Skin epidermis (tissue), 12 donors: ENCODE data around the gene MCOLN1.

Source experiments
- H3K27ac ChIP-seq, 21 experiments: fragments of 200-600 bp; sonication (generic) in 11 of 21; one replicate each; pipeline ENCODE4 v1.5.0; 2020; ENCODE audit warnings: mild to moderate bottlenecking in 3 of 21, inconsistent platforms in 2 of 21, moderate library complexity in 2 of 21
- H3K4me3 ChIP-seq, 7 experiments: fragments of 200-600 bp; sonication (generic) in 2 of 7; one replicate each; pipeline ENCODE4 v1.5.0; 2020; ENCODE audit warnings: inconsistent platforms in 2 of 7, mild to moderate bottlenecking in 2 of 7, moderate library complexity in 1 of 7

The MCOLN1 gene

GRCh38 chr19:7497292-7497691 lies 25.1 kb upstream of the MCOLN1 start:
- H3K27ac ChIP-seq = no peak overlapping the region
- H3K4me3 ChIP-seq = no peak overlapping the region

GRCh38 chr19:7500811-7501450 lies 21.5 kb upstream of the MCOLN1 start:
- H3K27ac ChIP-seq = no peak overlapping the region
- H3K4me3 ChIP-seq = peak overlapping the region; percentile 20 to 42 (median 29)

- Histone ChIP-seq H3K27ac (no peak overlapping the region), H3K4me3 (no peak overlapping the region)
These were observed 19.9 kb upstream of the MCOLN1 start for GRCh38 chr19:7502552-7502951.

DNA sequence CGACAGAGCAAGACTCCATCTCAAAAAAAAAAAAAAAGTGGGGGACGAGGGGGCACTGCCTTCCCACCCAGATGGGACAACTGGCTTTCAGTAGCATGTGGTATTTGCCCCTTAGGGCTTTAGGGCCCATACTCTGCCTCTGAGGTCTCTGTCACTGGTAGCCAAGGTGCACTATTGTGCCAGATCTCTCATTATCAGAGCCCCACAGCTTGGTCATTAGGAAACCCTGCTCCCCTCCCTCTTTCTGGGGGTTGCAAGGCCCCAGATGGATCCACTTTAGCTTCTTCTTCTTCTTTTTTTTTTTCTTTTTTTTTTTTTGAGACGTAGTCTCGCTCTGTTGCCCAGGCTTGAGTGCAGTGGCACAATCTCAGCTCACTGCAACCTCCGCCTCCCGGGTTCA lies 17.7 kb upstream of the MCOLN1 start:
- H3K4me3 ChIP-seq = no peak overlapping the region
- H3K27ac ChIP-seq = no peak overlapping the region

GRCh38 chr19:7505288-7505681 lies 17.1 kb upstream of the MCOLN1 start:
- Histone ChIP-seq H3K4me3 (no peak overlapping the region), H3K27ac (no peak overlapping the region)

DNA sequence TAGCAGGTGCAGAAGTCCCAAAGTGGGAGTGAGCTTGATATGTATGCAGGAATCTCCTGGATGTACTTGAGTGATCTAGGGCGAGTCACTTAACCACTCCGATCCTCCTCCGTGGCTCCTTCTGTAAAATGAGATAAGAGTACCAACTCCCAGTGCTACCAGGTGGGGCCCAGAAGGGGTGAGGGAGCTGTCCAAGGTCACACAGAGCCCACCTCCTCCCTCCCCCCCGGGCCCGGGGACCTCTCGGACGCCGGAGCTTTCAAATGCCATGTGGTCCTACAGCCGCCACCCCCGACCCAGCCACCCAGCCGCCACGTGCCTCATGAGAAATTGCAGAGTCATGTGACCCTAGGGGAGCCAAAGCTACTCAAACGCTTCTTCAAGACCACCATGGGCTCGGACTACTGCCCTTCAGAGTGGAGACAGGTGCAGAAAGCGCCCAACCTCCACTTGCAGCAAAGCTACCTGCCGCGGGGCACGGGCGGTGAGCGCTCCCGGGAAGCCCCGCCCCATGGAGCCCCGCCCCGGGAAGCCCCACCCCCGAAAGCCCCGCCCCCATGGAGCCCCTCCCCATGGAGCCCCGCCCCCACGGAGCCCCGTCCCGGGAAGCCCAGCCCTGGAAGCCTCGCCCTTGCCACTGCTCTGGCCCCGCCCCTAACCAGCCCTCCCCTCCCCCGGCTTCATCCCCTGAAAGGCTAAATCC lies 16.6 kb upstream of the MCOLN1 start:
- Histone ChIP-seq H3K4me3 (no peak overlapping the region), H3K27ac (no peak overlapping the region)

GRCh38 chr19:7506385-7507328 lies 15.8 kb upstream of the MCOLN1 start:
- Histone ChIP-seq H3K27ac (no peak overlapping the region), H3K4me3 (no peak overlapping the region)

DNA sequence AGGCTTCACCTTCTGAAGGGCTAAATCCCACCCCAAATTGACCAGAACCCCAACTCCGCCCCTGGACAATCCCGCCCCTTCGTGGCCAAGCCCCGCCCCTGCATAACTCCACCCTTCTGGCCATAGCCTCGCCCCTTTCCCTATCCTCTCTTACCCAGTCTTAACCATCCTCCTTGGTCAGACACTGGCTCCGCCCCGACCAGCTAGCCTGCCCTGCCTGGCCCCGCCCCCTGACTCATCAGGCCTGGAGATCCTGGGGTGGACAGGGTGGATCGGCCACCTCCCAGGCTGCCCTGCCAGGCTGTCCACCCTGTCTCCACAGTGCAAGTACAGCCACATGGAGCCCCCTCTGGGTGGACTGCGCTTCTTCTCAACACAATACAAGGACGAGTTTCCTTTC lies 14.5 kb upstream of the MCOLN1 start:
- H3K27ac ChIP-seq = no peak overlapping the region

GRCh38 chr19:7509625-7510024 lies 12.8 kb upstream of the MCOLN1 start:
- H3K27ac ChIP-seq = no peak overlapping the region
- H3K4me3 ChIP-seq = no peak overlapping the region

More for the DNA sequence above, 14.5 kb upstream of the MCOLN1 start:
- H3K4me3 ChIP-seq = no peak overlapping the region

DNA sequence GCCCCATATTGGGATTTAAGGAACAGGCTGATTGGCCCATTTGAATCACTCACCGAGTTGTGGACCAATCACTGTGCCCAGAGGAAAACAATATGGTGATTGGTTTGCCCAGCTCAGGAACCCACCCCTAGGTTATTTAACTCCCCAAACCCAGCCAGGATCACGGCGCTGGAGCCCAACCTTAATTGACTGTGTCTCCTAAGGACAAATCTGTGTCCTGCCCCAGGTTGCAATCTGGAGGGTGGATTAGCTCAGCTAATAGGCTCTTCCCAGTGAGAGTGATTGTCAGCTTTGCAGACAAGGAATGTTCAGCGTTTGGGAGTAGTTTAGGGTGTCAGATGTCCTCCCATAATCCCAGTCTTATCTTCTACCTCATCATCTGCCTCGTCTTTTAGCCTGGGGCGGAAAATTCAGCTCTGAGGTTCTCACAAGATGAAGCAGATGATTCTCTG lies 10.0 kb upstream of the MCOLN1 start:
- Histone ChIP-seq H3K4me3 (no peak overlapping the region), H3K27ac (no peak overlapping the region)

DNA sequence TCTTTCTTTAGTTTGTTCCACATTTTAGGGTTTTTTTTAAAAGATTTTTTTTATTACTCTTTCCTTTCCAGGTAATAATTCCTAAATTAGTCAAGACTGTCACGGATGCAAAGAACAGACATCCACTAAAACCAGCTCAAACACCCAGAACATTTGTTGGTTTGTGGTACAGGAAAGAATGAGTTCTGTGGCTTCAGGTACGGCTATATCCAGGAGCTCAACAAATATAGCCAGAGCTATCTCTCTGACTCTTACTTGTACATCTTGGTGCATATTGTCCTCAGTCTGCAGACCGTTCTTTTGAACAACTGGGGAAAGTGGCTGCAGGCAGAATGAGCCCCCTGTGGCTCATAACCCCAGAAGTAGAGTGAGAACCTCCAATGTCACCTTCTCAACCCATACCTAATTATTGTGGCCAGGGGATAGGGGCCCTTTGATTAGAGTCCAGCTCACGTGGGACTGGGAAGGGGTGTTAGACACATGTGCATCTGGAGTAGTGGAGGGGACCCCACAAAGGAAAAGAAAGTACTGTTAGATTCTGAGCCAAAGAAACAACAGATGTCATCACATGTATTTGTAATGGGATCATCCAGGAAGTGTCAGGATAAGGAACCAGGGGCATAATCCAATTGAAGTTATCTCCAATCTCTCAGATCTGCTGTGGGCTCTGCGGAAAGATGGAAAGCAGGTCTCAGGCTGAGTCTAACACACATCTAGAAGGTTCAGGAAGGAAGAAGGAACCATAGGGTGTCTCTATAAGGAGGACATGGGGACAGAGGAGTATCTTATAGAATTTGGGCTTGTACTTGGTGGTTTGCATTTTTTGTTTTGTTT lies 8.4 kb upstream of the MCOLN1 start:
- Histone ChIP-seq H3K27ac (no peak overlapping the region), H3K4me3 (no peak overlapping the region)

DNA sequence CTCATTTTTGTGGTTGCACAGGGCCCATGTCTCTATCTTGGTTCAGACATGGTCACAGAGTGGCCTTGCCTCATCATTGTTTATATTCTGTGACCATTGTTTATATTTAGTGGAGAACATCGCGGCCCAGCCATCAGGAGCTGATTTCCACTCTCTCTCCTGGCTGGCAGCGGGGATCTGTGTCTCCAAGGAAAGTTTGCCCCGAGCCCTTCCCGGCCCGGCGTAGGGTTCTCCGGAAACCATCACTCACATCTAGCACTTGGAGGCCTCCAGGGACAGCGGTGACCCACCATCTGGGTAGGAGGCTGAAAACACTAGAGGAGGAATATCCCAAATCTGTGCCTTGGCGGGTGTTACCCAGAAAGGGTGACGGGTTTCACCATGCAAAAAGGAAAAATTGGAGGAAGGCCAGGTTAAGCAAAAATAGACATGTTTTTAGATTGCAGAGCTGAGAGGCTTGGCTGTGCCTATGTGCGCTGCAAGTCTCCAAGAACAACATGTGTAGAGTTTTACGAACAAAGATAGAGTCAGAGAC lies 7.2 kb upstream of the MCOLN1 start:
- Histone ChIP-seq H3K4me3 (peak overlapping the region in 3 of 7 experiments; percentile 21 to 61 (median 55)), H3K27ac (peak overlapping the region in 20 of 21 experiments; percentile 53 to 89 (median 77))

DNA sequence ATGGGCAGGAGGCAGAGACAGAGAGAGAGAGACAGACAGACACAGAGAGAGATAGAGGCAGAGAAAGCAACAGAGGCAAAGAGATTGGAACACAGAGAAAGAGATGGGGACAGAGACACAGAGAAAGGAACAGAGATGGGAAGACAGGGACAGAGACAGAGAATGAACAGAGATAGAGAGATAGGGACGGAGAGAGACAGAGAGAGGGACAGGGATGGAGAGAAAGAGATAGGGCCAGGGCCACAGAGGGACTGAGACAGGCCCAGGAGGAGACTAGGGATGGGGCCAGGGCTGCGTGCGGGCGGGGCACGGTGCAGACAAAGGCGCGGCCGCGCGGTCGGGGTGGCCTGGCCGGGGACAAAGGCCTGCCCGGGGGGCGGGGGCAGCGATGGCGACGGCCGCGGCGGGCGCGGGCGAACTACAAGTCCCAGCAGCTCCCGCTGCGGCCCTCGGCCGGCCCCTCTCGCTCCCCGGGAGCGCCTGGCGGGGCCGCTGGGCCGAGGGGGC lies 6.7 kb upstream of the MCOLN1 start, which contains the start of gene ZNF358:
TSS of gene ZNF358 (plus strand) at position 459 of the 507 bp plus-strand sequence. CDS start 3,140 bp downstream, outside the sequence.
- peak within 1 kb of the TSS; percentile 56 to 96 (median 84) for H3K27ac ChIP-seq
- H3K4me3 ChIP-seq = peak within 1 kb of the TSS; percentile 37 to 61 (median 51)

DNA sequence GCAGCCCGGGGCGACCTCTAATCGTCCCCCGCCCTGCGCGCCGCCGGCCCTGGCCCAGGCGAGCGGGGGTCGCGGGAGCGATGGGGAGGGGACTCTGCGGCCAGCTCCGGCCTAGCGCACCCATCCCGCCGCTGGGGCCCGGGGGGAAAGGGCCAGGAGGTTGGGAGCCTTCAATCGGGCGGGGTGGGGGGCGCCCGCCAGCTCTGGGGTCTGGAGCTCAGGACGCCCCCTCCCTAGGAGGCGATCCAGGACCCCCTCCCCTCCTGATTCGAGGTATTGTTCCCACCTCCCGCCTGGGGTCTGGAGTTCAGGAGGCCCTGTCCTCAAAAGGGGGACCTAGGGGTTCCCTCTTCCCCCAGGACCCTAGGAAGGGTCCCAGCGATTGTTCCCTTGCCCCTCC lies 6.1 kb upstream of the MCOLN1 start:
- Histone ChIP-seq H3K4me3 (peak overlapping the region; percentile 37 to 61 (median 51)), H3K27ac (peak overlapping the region in 20 of 21 experiments; percentile 37 to 96 (median 84))

- Histone ChIP-seq H3K4me3 (peak overlapping the region; percentile 37 to 61 (median 51)), H3K27ac (peak overlapping the region in 16 of 21 experiments; percentile 56 to 96 (median 84))
These were observed 5.5 kb upstream of the MCOLN1 start for GRCh38 chr19:7516878-7517277.

- no peak overlapping the region for H3K4me3 ChIP-seq
- H3K27ac ChIP-seq = no peak overlapping the region
These were observed 2.9 kb upstream of the MCOLN1 start for GRCh38 chr19:7519361-7520130.

GRCh38 chr19:7520131-7521051 lies 2.0 kb upstream of the MCOLN1 start:
- H3K27ac ChIP-seq = peak overlapping the region in 1 of 21 experiments; percentile 4

More at GRCh38 chr19:7520131-7521051, 2.0 kb upstream of the MCOLN1 start:
- H3K4me3 ChIP-seq = no peak overlapping the region
